IMR-90 (cell line): ENCODE measurements around the gene RAB33B. TPM values are rescaled to one million over a fixed set of nuclear protein-coding genes. Genes with fewer than 3 reads are reported as not detected.

Experiments used
- ATAC-seq: fragments of 200-7000 bp; cut with Tn5 transposase; 2 replicates; pipeline ENCODE4 v1.9.1; 2020; ENCODE audit warnings: low read depth, mild to moderate bottlenecking, moderate library complexity
- BruUV-seq: library from RNA; stranded (reverse); fragments of 400-500 nt; replicated peaks from 2 replicates; lab custom pipeline; 2021; lab: Mats Ljungman, UMichigan
- CTCF ChIA-PET: fragments of 300-600 bp; formaldehyde crosslinking; extraction: SDS; loops from one replicate; lab custom pipeline; 2021; ENCODE audit warnings: antibody characterized with exemption; lab: Yijun Ruan, JAX
- POLR2A ChIA-PET: fragments of 300-600 bp; sonication (Branson Sonifier 250); formaldehyde crosslinking; loops from one replicate; lab custom pipeline; 2022; ENCODE audit warnings: antibody characterized with exemption; ENCODE audit not compliant: unreplicated experiment; lab: Charles Lee
- DNase-seq: peaks from one replicate; pipeline ENCODE4 v3.0.0; 2013
- H2AFZ ChIP-seq: replicated peaks from 2 replicates; pipeline ENCODE3; 2013; ENCODE audit warnings: low read length, mild to moderate bottlenecking; ENCODE audit not compliant: poor library complexity
- H2AK5ac ChIP-seq: 2 replicates; pipeline ENCODE4 v1.6.1; 2013; ENCODE audit warnings: low read depth, low read length, inconsistent platforms
- H2AK9ac ChIP-seq: replicated peaks from 2 replicates; pipeline ENCODE3; 2013; ENCODE audit warnings: mild to moderate bottlenecking, low read depth, low read length, moderate library complexity; ENCODE audit not compliant: poor library complexity
- H2BK120ac ChIP-seq: 2 replicates; pipeline ENCODE4 v1.6.1; 2013; ENCODE audit warnings: low read depth, low read length, inconsistent platforms
- H2BK15ac ChIP-seq: 3 replicates; pipeline ENCODE4 v1.6.1; 2013; ENCODE audit warnings: low read depth, low read length, inconsistent platforms
- H2BK20ac ChIP-seq: 2 replicates; pipeline ENCODE4 v1.6.1; 2013; ENCODE audit warnings: low read depth, mild to moderate bottlenecking, inconsistent platforms, low read length, moderate library complexity
- H2BK5ac ChIP-seq: 2 replicates; pipeline ENCODE4 v1.6.1; 2013; ENCODE audit warnings: mild to moderate bottlenecking, low read depth, low read length, inconsistent platforms; ENCODE audit not compliant: poor library complexity, severe bottlenecking
- H3K14ac ChIP-seq: replicated peaks from 2 replicates; pipeline ENCODE4 v1.6.1; 2013; ENCODE audit warnings: low read depth, low read length, inconsistent platforms
- H3K18ac ChIP-seq: 2 replicates; pipeline ENCODE4 v1.6.1; 2013; ENCODE audit warnings: low read depth, low read length, control low read depth
- H3K23ac ChIP-seq: 2 replicates; pipeline ENCODE4 v1.6.1; 2013; ENCODE audit warnings: low read depth, low read length, inconsistent platforms
- H3K27ac ChIP-seq: 2 replicates; pipeline ENCODE4 v1.5.1; 2013; ENCODE audit warnings: mild to moderate bottlenecking, control low read depth, low read length; ENCODE audit not compliant: insufficient read depth
- H3K27me3 ChIP-seq: 2 replicates; pipeline ENCODE4 v1.6.1; 2013; ENCODE audit warnings: low read length; ENCODE audit not compliant: control insufficient read depth, insufficient read depth
- H3K36me3 ChIP-seq: 2 replicates; pipeline ENCODE4 v1.6.1; 2013; ENCODE audit warnings: low read length, mixed read lengths; ENCODE audit not compliant: control insufficient read depth, insufficient read depth
- H3K4ac ChIP-seq: 2 replicates; pipeline ENCODE4 v1.6.1; 2013; ENCODE audit warnings: low read depth, low read length, inconsistent platforms
- H3K4me1 ChIP-seq: 2 replicates; pipeline ENCODE4 v1.6.1; 2013; ENCODE audit warnings: low read length, mixed read lengths; ENCODE audit not compliant: control insufficient read depth, insufficient read depth
- H3K4me2 ChIP-seq: 2 replicates; pipeline ENCODE4 v1.6.1; 2013; ENCODE audit warnings: low read depth, mild to moderate bottlenecking, control low read depth, low read length, moderate library complexity
- H3K4me3 ChIP-seq: 2 replicates; pipeline ENCODE4 v1.5.1; 2013; ENCODE audit warnings: low read depth, mild to moderate bottlenecking, control low read depth, low read length, moderate library complexity; ENCODE audit not compliant: insufficient read depth
- H3K56ac ChIP-seq: 2 replicates; pipeline ENCODE4 v1.6.1; 2013; ENCODE audit warnings: low read length, inconsistent platforms; ENCODE audit not compliant: insufficient read depth; ENCODE audit errors: extremely low read depth
- H3K79me1 ChIP-seq, 2 experiments: 2 replicates each; pipeline ENCODE4 v1.6.1; 2013; ENCODE audit warnings: low read length in 2 of 2, inconsistent platforms in 1 of 2, low read depth in 1 of 2
- H3K9ac ChIP-seq: 2 replicates; pipeline ENCODE4 v1.6.1; 2013; ENCODE audit warnings: low read depth, low read length, control low read depth
- H3K9me1 ChIP-seq: 2 replicates; pipeline ENCODE4 v1.6.1; 2013; ENCODE audit warnings: low read length, inconsistent platforms; ENCODE audit not compliant: insufficient read depth
- H3K9me3 ChIP-seq: 2 replicates; pipeline ENCODE4 v1.6.1; 2013; ENCODE audit warnings: low read length; ENCODE audit not compliant: control insufficient read depth, insufficient read depth
- H4K20me1 ChIP-seq: 2 replicates; pipeline ENCODE4 v1.6.1; 2013; ENCODE audit warnings: low read length, inconsistent platforms; ENCODE audit not compliant: insufficient read depth
- H4K5ac ChIP-seq: 2 replicates; pipeline ENCODE4 v1.6.1; 2013; ENCODE audit warnings: mild to moderate bottlenecking, low read depth, low read length, control low read depth
- H4K8ac ChIP-seq, 2 experiments: 2 replicates each; pipeline ENCODE4 v1.6.1; 2013; ENCODE audit warnings: low read depth in 2 of 2, low read length in 2 of 2, control low read depth in 1 of 2, inconsistent platforms in 1 of 2
- H4K91ac ChIP-seq: 2 replicates; pipeline ENCODE4 v1.6.1; 2013; ENCODE audit warnings: low read depth, low read length, inconsistent platforms; ENCODE audit not compliant: insufficient read depth
- BHLHE40 ChIP-seq: fragments of 150-350 bp; IDR thresholded peaks from 2 replicates; pipeline ENCODE4 v1.6.1; 2016; ENCODE audit warnings: mild to moderate bottlenecking, low read depth, low read length
- CEBPB ChIP-seq: IDR thresholded peaks from 2 replicates; pipeline ENCODE4 v1.6.1; 2012; ENCODE audit warnings: low read depth, low read length, improper control_type of control experiment
- FOS ChIP-seq: fragments of 150-350 bp; IDR thresholded peaks from 2 replicates; pipeline ENCODE4 v1.6.1; 2016; ENCODE audit warnings: low read depth, low read length
- MAFK ChIP-seq: IDR thresholded peaks from 2 replicates; pipeline ENCODE4 v1.6.1; 2012; ENCODE audit warnings: low read depth, low read length, improper control_type of control experiment
- NFE2L2 ChIP-seq: fragments of 150-350 bp; IDR thresholded peaks from 2 replicates; pipeline ENCODE4 v1.6.1; 2016; ENCODE audit warnings: low read depth, mild to moderate bottlenecking, low read length
- POLR2A ChIP-seq: IDR thresholded peaks from 2 replicates; pipeline ENCODE4 v1.6.1; 2012; ENCODE audit warnings: mild to moderate bottlenecking, low read depth, low read length
- RAD21 ChIP-seq: IDR thresholded peaks from 2 replicates; pipeline ENCODE4 v1.6.1; 2012; ENCODE audit warnings: low read length, improper control_type of control experiment
- RFX5 ChIP-seq: IDR thresholded peaks from 2 replicates; pipeline ENCODE4 v1.8.0; 2012; ENCODE audit warnings: low read depth, mild to moderate bottlenecking, low read length, moderate library complexity
- SMC3 ChIP-seq: fragments of 150-350 bp; IDR thresholded peaks from 2 replicates; pipeline ENCODE4 v1.6.1; 2016; ENCODE audit warnings: low read depth, mild to moderate bottlenecking, antibody characterized with exemption, low read length, moderate library complexity
- WGBS, 2 experiments: methylation state at CpG; one replicate each; pipeline versions ENCODE4 v1.1.5 to v1.1.7; 2013; ENCODE audit warnings: missing lambda C conversion rate in 2 of 2; ENCODE audit not compliant: insufficient read length in 1 of 2; ENCODE audit errors: extremely low coverage in 2 of 2; 5-methylcytosine and 5-hydroxymethylcytosine counted together
- dilution Hi-C: fragments of 300-500 bp; cut with HindIII; formaldehyde crosslinking; loops from one replicate; pipeline ENCODE4 v1.14.3; 2018; ENCODE audit warnings: low sequenced_read_pairs; ENCODE audit not compliant: unreplicated experiment
- in situ Hi-C: fragments of 300-500 bp; cut with MboI; formaldehyde crosslinking; loops from 3 replicates; pipeline ENCODE4 v1.14.3; 2019; ENCODE audit warnings: low sequenced_read_pairs, inconsistent platforms, mixed read lengths
- intact Hi-C: fragments of 100-400 bp; cut with micrococcal nuclease; formaldehyde crosslinking; loops from 2 replicates; pipeline ENCODE4 v1.10.0; 2022
- polyA plus RNA-seq, 3 experiments: library from polyadenylated mRNA; depleted of rRNA; stranded (reverse); fragments of >200 nt; gene quantifications; 2 replicates each; pipeline ENCODE4 v1.2.3, GENCODE V29; 2012; ENCODE audit warnings: low replicate concordance in 1 of 3
- total RNA-seq: library from RNA; depleted of rRNA; stranded (reverse); fragments of >200 nt; gene quantifications from 2 replicates; pipeline ENCODE4 v1.2.3, GENCODE V29; 2012
- TF ChIP-seq, protein P1 (sequence below): fragments of 150-350 bp; IDR thresholded peaks from 2 replicates; pipeline ENCODE4 v1.6.1; 2017; ENCODE audit warnings: mild to moderate bottlenecking, antibody characterized with exemption, low read length, low read depth
- TF ChIP-seq, protein P2 (sequence below): conservative IDR thresholded peaks from 2 replicates; pipeline ENCODE4 v1.5.1; 2012; ENCODE audit warnings: mild to moderate bottlenecking, low read depth, low read length, improper control_type of control experiment
- TF ChIP-seq, protein P3 (sequence below): fragments of 150-350 bp; IDR thresholded peaks from 2 replicates; pipeline ENCODE4 v1.6.1; 2016; ENCODE audit warnings: low read depth, mild to moderate bottlenecking, low read length, moderate library complexity, borderline replicate concordance

RAB33B gene
- total and polyA plus RNA-seq, 2 of the 4 experiments (the other 2 are of a cell fraction), result 3.7 to 7.3 TPM

DNA sequence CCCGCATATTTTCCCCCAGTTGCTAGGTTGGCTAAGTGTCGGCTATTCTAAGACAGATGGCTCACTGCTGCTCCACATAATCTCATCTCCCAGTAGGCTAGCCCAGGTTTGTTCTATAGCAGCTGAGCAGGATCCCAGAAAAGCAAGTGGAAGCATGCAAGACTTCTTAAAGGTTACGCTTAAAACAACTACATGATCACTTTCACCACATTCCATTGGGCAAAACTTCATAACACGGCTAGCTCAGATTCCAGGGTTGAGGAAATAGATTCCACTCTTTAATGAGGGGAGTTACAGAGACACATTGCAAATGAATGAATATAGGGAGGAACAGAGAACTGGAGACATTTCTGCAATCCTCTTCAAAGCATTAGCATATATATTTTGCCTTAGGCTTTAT, 12.9 kb upstream of the RAB33B start:
- H3K27ac ChIP-seq, result no peak overlapping the region
- WGBS, 2 experiments, result no CpG with 5 or more reads among the region's 4 CpGs

More for the DNA sequence above, 12.9 kb upstream of the RAB33B start:
- Histone ChIP-seq H4K20me1 (no peaks in the 10 kb centered on the region), H2AK5ac (no peak overlapping the region), H3K4me2 (no peak overlapping the region), H2BK20ac (no peak overlapping the region), H4K5ac (no peak overlapping the region), H3K9me3 (peaks cover 2% of the 10 kb centered on the region; the same call in 1 of the 2 replicates), H3K27me3 (no peaks in the 10 kb centered on the region), H3K4me1 (no peaks in the 10 kb centered on the region), H4K91ac (no peak overlapping the region), H3K9me1 (no peaks in the 10 kb centered on the region), H2AK9ac (no peak overlapping the region), H3K14ac (no peak overlapping the region), H3K56ac (no peak overlapping the region), H2BK120ac (no peak overlapping the region), H3K23ac (no peak overlapping the region), H3K79me1 (no peaks in the 10 kb centered on the region; a peak in 1 of 4 replicates), H3K36me3 (peaks cover 3% of the 10 kb centered on the region; the same call in 1 of the 2 replicates), H2BK5ac (no peak overlapping the region), H4K8ac (no peak overlapping the region), H3K4me3 (no peak overlapping the region), H3K4ac (no peak overlapping the region), H2BK15ac (no peak overlapping the region), H3K9ac (no peak overlapping the region), H2AFZ (no peak overlapping the region), H3K18ac (no peak overlapping the region)
- intact Hi-C loops (no loop called here), dilution Hi-C loops (no loop called here), in situ Hi-C loops (no loop called here)
- ChIA-PET POLR2A (no interaction called here), CTCF (no interaction called here)
- no peak for TF ChIP-seq RFX5
- no peak for TF ChIP-seq SMC3
- no peak for TF ChIP-seq NFE2L2
- no peak for TF ChIP-seq POLR2A
- TF ChIP-seq, protein P1, sequence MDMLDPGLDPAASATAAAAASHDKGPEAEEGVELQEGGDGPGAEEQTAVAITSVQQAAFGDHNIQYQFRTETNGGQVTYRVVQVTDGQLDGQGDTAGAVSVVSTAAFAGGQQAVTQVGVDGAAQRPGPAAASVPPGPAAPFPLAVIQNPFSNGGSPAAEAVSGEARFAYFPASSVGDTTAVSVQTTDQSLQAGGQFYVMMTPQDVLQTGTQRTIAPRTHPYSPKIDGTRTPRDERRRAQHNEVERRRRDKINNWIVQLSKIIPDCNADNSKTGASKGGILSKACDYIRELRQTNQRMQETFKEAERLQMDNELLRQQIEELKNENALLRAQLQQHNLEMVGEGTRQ, result no peak
- no peak for TF ChIP-seq CEBPB
- TF ChIP-seq BHLHE40, result no peak
- no peak for TF ChIP-seq RAD21
- TF ChIP-seq, protein P2, sequence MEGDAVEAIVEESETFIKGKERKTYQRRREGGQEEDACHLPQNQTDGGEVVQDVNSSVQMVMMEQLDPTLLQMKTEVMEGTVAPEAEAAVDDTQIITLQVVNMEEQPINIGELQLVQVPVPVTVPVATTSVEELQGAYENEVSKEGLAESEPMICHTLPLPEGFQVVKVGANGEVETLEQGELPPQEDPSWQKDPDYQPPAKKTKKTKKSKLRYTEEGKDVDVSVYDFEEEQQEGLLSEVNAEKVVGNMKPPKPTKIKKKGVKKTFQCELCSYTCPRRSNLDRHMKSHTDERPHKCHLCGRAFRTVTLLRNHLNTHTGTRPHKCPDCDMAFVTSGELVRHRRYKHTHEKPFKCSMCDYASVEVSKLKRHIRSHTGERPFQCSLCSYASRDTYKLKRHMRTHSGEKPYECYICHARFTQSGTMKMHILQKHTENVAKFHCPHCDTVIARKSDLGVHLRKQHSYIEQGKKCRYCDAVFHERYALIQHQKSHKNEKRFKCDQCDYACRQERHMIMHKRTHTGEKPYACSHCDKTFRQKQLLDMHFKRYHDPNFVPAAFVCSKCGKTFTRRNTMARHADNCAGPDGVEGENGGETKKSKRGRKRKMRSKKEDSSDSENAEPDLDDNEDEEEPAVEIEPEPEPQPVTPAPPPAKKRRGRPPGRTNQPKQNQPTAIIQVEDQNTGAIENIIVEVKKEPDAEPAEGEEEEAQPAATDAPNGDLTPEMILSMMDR, result no peak
- TF ChIP-seq, protein P3, sequence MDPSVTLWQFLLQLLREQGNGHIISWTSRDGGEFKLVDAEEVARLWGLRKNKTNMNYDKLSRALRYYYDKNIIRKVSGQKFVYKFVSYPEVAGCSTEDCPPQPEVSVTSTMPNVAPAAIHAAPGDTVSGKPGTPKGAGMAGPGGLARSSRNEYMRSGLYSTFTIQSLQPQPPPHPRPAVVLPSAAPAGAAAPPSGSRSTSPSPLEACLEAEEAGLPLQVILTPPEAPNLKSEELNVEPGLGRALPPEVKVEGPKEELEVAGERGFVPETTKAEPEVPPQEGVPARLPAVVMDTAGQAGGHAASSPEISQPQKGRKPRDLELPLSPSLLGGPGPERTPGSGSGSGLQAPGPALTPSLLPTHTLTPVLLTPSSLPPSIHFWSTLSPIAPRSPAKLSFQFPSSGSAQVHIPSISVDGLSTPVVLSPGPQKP, result no peak
- no peak for TF ChIP-seq FOS
- no peak for TF ChIP-seq MAFK
- peak; percentile 44 for ATAC-seq
- DNase-seq, result peak; percentile 3
- BruUV-seq, result no TSS peak
